Bronchial epithelial cell (primary cell): ENCODE data around the gene VAV2. TPM values are rescaled to one million over a fixed set of nuclear protein-coding genes. Genes with fewer than 3 reads are reported as not detected.
"Not testable (repeated sequence)": the region's sequence is repeated elsewhere in the genome, so short reads cannot be mapped to it uniquely, and the experiment has no call there.

Experiments used
- DNase-seq: peaks from one replicate; pipeline ENCODE4 v3.0.0-alpha.2; 2010; ENCODE audit warnings: low read depth
- FAIRE-seq: peaks from 2 replicates; lab custom pipeline; 2011; peaks lifted over from hg19 to GRCh38; lab: Jason Lieb, UNC
- H3K27me3 ChIP-seq: 2 replicates; pipeline ENCODE4 v1.5.1; 2011; ENCODE audit warnings: low read length; ENCODE audit not compliant: control insufficient read depth, insufficient read depth
- H3K36me3 ChIP-seq: 2 replicates; pipeline ENCODE4 v1.5.1; 2011; ENCODE audit warnings: low read length; ENCODE audit not compliant: control insufficient read depth, insufficient read depth
- H3K4me3 ChIP-seq: 2 replicates; pipeline ENCODE4 v1.5.1; 2011; ENCODE audit warnings: mild to moderate bottlenecking, low read depth, low read length, control low read depth
- CTCF ChIP-seq: IDR thresholded peaks from 2 replicates; pipeline ENCODE4 v1.5.1; 2011; ENCODE audit warnings: mild to moderate bottlenecking, moderate library complexity, low read length, control low read depth, inconsistent platforms; ENCODE audit not compliant: insufficient read depth, severe bottlenecking
- total RNA-seq: library from RNA; depleted of rRNA; stranded (reverse); fragments of >200 nt; gene quantifications from 2 replicates; pipeline ENCODE4 v1.2.1, GENCODE V29; 2014

The VAV2 gene
- total RNA-seq, 1 donor from 2014 or later: 46.6 TPM

GRCh38 chr9:133990366-133991213, 1.5 kb downstream of the VAV2 start:
- TF ChIP-seq CTCF: no peak

GRCh38 chr9:133989625-133990365, 2.3 kb downstream of the VAV2 start:
- no peak for DNase-seq
- Histone ChIP-seq H3K36me3 (peaks cover 3% of the 10 kb centered on the region), H3K4me3 (no peak overlapping the region), H3K27me3 (no peaks in the 10 kb centered on the region)
- TF ChIP-seq CTCF: no peak
- no peak for FAIRE-seq

More at GRCh38 chr9:133990366-133991213, 1.5 kb downstream of the VAV2 start:
- DNase-seq (peak; percentile 64), FAIRE-seq (no peak)
- Histone ChIP-seq H3K27me3 (no peaks in the 10 kb centered on the region), H3K36me3 (peaks cover 3% of the 10 kb centered on the region), H3K4me3 (peak overlapping the region; percentile 78)

- H3K4me3 ChIP-seq, H3K27me3 ChIP-seq, FAIRE-seq, H3K36me3 ChIP-seq, DNase-seq: not testable (repeated sequence)
Observed at GRCh38 chr9:133988771-133989170, 3.4 kb downstream of the VAV2 start.

- FAIRE-seq (no peak), DNase-seq (no peak)
- Histone ChIP-seq H3K36me3 (peaks cover 3% of the 10 kb centered on the region), H3K27me3 (no peaks in the 10 kb centered on the region), H3K4me3 (no peak overlapping the region)
- TF ChIP-seq CTCF: no peak
Observed at GRCh38 chr9:133987946-133988665, 4.0 kb downstream of the VAV2 start.

- no peak for FAIRE-seq
- no peak overlapping the region for H3K4me3 ChIP-seq
Observed at GRCh38 chr9:133987446-133987788, 4.7 kb downstream of the VAV2 start.

More at GRCh38 chr9:133987446-133987788, 4.7 kb downstream of the VAV2 start:
- Histone ChIP-seq H3K27me3 (no peaks in the 10 kb centered on the region), H3K36me3 (peaks cover 5% of the 10 kb centered on the region)
- DNase-seq: no peak
- no peak for TF ChIP-seq CTCF
